Femur (tissue), 1 donor: ENCODE results near the gene ERMP1.
"Not testable (repeated sequence)": the region's sequence is repeated elsewhere in the genome, so short reads cannot be mapped to it uniquely, and the experiment has no call there.

Source experiments
- DNase-seq: peaks from one replicate; pipeline ENCODE4 v3.0.0-alpha.2; 2017

Gene ERMP1

DNA sequence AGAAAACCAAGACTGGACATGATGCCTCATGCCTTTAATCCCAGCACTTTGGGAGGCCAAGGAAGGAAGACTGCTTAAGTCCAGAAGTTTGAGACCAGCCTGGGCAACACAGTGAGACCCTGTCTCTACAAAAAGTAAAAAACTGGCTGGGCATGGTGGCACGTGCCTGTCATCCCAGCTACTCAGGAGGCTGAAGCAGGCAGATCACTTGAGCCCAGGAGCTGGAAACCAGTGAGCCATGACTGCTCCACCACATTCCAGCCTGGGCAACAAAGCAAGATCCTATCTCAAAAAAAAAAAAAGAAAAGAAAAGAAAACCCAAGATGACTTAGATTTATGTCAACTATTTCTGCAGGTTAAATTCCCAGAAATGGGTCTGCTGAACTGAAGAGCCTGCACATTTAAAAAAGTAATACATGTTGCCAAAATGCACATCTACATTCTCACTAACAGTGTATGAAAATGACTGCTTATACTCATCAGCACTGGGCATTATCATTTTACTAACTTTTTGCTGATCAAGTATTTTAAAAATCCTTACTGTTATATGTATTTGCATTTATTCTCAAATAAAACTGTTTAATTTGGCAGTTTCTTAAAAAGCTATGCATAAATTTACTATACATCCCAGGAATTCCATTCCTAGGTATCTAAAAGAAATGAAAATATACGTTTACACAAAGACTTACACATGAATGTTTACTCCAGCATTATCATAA lies 14.3 kb downstream of the ERMP1 start:
- DNase-seq = no peak

DNA sequence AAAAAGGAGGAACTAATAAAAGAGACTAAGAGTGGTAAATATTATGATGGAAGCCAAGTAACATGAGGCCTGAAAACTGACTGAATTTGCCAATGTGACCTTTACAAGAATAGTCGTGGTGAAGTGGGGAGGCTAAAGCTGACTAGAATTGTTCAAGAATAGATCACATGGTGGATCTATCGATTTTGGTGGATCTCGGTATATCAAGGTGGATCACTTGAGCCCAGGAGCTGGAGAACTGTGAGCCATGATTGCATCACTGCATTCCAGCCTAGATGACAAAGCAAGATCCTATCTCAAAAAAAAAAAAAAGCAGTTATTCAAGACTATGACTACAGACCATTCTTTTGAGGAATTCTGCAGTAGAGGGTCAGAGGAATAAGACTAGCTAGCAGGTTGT lies 15.1 kb downstream of the ERMP1 start:
- DNase-seq = no peak

DNA sequence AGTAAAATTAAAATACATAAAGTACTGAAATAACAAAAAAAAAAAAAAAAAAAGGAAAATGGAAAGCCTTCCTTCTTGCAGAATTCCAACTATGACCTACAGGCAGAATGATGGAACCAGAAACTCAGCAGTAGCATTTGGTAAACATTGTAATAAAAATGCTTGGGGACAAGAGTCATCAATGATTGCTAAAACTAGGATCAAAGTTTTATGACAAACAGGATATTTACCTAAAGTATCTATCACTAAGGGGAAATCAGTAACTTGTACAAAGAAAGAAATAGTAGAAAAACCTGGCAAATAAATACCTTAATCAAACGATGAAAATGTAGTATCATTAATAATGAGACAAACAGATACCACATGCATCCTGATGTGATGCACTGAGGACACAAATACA lies 17.5 kb downstream of the ERMP1 start:
- no peak for DNase-seq

DNA sequence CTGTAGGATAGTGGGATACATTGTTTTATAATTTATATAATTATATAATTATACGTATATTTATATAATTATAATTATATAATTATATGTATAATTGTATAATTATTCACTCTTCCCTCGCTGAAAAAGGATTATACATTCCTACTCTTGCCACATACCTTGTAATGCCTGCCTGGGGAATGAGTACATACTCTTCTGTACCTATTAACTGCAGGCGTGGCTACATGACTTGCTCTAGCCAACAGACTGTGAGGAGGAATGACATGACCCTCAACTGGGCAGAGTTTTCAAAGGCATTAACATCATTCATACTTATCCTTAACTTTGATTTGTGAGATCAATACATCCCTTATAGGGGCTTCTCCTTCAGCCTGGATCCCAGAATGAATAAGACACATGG lies 19.1 kb downstream of the ERMP1 start:
- DNase-seq = no peak

DNA sequence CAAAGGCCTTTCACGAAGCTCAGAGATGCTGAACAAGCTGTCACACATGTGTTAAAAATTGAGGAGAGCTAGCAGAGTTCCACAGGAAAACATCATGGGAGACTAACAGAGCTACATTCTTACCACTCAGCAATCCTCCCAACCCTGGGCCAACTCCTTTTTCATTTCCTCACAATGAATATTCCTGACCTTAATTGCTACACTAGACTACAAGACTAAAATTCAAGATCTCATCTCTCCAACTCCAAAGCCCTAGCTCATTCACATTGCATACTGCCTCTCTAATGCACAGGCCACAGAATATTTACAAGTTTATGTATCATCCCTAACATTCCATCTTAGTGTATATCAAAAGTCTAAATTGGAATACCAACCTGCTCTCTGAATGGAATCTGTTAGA lies 21.2 kb downstream of the ERMP1 start:
- no peak for DNase-seq

- no peak for DNase-seq
Measured at GRCh38 chr9:5805478-5805877, 27.4 kb downstream of the ERMP1 start.

- DNase-seq = no peak
Measured at GRCh38 chr9:5801739-5802113, 31.2 kb downstream of the ERMP1 start.

DNA sequence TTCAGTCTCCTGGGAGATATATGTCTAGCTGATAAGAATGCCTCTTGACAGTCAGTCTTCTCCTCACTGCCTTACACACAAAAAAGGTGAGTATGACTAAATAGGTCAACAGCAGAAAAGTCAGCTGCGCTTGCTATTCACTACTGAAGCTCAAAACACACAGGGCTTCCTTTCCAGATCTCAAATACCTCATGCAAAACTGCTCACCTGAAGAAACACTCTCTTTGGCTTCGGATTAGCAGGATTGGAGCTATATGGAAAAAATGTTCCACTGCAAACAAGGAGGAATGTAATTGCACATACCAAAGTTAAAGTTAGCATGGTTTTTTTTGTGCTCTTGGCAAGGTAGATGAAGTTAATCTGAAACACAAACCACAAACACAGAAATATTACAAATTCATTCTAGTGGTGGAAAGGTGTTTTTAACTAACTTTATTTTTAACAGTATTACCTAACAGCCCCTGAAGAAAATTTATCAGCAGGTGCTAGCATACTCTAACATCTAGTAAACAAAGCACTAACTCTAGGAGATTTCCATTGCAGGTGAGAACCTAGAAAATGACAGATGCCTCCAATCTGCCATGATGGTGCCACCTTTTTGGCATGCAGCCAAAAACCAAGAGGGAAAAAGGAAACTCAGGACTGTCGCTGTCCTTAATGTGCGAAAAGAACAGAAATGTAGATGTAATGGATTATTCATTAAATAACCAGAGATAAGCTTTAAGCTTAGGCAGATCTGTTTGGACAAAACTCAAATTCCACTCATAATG lies 31.8 kb downstream of the ERMP1 start:
- no peak for DNase-seq

DNA sequence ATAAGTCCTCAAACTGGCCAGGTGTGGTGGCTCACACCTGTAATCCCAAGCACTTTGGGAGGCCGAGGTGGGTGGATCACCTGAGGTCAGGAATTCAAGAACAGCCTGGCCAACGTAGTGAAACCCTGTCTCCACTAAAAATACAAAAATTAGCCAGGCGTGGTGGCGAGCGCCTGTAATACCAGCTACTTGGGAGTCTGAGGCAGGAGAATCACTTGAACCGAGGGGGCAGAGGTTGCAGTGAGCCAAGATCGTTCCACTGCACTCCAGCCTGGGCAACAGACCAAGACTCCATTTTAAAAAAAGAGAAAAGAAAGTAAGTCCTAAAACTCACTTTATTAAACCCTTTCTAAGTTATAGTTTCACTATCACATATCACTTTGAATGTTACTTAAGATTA lies 32.5 kb downstream of the ERMP1 start:
- DNase-seq = not testable (repeated sequence)

DNA sequence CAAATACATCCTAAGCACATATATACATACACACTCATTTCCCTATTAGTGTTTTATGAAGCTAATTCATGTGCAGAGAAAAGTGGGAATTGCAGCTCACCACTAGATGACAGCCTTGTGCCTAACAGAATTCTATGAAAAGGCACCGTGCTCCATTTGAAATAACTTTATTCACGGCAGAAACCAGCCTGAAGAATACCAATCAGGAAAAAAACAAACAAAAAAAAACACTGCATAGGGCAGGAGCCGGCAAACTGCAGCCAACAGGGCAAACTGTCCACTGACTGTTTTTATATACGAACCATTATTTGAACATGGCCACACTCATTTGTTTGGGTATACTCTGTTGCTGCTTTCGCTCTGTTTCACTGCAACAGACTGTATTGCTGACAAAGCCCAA lies 33.6 kb downstream of the ERMP1 start:
- no peak for DNase-seq

GRCh38 chr9:5798581-5798980 lies 34.3 kb downstream of the ERMP1 start:
- no peak for DNase-seq

DNA sequence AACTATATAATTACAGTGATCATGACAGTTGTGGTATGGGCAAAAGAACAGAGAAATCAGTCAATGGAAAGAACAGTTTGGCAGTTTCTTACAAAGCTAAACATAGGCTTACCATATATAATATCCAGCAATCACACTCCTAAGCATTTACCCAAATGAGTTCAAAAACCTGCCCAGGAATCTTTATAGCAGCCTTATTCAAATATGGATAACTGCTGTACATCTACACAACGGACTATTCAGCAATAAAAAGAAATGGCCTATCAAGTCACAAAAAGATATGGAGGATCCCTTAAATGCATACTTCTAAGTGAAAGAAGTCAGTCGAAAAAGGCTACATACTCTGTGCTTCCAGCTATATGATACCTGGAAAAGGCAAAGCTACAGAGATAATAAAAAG lies 36.6 kb downstream of the ERMP1 start:
- no peak for DNase-seq

DNA sequence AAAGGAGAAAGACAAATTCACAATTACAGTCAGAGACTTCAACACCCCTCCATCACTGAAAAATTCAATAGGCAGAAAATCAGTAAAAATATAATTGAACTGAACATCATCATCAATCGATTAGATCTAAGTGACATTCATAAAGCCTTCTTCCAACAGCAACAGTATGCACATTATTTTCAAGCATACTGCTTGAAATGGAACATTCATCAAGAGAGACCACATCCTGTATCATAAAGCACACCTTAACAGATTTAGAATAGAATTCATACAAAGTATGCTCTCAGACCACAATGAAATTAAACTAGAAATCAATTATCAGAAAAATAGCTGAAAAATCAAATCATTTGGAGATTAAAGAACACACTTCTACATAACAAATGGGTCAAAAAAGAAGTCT lies 39.1 kb downstream of the ERMP1 start:
- no peak for DNase-seq

DNA sequence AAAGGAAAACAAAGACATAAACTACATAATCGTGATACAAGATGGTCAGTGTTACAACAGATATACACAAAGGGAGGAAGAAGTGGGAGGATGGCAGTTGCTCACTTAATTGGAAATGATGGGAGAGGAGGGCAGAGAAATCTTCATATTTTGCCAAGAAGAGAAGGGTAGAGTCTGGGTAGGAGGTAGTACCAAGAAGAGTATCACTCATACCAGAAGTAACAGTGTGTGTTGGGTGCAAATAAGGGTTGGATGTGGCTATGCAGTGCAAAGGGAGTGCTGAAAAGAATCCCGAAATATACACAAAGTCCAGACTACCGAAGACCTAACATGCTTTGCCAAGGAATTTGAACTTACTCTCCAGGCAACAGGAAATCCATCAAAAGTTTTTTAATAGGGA lies 41.0 kb downstream of the ERMP1 start:
- DNase-seq = no peak

GRCh38 chr9:5790923-5791322 lies 42.0 kb downstream of the ERMP1 start:
- DNase-seq = no peak

- no peak for DNase-seq
Measured at GRCh38 chr9:5789489-5789888, 43.4 kb downstream of the ERMP1 start.

GRCh38 chr9:5787759-5788302 lies 45.1 kb downstream of the ERMP1 start:
- DNase-seq = no peak

GRCh38 chr9:5787220-5787619 lies 45.7 kb downstream of the ERMP1 start:
- DNase-seq = no peak

DNA sequence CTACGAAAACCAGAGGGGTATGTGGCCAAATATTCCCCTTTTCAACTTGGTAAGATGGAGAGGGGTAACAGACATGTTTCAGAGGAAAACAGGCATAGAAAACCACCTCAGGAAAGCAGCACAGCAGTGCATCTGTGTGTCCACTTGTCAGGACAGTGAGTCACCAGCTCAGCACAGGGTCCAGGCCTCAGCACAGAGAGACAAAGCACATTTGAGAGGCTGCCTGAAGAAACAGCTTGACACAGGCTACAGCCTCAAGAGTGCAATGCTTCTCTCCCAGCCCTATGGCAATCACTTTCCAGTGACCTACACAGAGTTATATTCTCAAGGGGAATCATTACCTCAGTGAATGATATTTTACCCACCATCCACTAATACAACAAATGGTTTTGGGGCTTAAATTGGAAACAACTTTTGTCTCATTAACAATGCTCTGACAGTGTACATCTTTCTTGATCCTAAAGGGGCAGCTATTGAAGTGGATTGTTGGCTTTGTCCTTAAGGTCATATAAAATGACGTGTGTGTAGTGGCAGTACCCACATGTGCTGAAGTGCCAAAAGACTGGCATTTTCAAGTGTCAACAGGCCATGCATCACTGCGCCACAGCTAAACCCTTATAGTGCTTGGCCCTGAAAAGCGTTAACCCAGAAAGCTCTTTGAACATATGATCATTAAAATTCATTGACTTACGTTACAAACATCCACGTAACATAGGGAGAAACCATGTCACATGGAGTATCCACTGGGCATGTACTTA lies 46.4 kb downstream of the ERMP1 start:
- no peak for DNase-seq

DNA sequence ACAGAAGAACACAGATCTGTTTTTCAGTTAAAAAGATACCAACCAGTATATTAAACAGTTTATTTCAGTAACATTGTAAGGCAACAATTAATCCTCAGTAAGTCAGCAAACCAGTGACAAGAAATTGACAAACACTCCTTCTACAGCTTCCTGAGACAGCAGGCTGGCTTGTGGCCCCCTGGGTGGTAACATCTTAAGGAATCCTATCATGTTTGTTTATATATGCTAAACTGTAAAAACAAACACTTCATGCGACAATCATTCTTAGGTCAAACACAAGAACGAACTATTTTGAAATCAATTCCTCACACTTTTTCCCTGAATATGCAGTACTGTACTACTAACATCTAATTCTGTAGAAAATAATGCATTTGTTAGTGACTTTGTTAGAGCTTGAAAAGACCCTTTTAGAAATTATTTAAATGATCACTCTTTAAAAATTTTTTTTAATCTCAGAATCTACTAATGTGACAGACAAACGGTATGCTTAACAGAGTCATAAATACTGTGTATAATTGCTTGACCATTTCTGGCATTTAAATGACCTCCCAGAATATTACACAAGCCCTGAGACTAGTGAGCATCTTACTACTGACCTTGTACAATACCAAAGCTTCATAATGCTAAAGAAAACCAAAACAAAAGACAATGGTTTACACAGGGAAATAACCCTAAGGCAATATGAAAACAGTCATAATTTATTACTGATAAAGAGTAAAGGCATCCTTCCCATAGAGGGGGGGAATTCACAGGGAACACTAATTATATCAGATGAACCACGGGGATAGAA lies 48.2 kb downstream of the ERMP1 start:
- DNase-seq = no peak

DNA sequence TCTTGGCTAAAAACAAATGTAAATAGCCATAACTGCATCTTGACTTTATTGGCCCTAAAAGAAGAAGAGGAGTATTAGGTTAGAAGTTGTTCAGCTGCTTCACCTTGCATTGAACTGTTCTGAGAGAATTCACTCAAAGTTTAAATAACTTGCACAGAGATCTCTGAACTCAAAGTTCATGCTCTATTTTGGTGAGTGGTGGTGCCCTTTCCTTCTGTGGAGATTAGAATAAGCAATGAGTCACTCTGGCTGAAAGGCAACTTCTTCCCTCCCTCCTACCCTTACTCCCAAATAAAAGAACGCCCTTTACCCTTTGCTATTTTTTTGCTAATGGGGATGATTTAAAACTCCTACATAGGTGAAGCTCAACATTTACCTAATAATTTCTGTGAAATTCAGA lies 48.9 kb downstream of the ERMP1 start:
- no peak for DNase-seq

GRCh38 chr9:5783420-5783819 lies 49.5 kb downstream of the ERMP1 start:
- not testable (repeated sequence) for DNase-seq

DNA sequence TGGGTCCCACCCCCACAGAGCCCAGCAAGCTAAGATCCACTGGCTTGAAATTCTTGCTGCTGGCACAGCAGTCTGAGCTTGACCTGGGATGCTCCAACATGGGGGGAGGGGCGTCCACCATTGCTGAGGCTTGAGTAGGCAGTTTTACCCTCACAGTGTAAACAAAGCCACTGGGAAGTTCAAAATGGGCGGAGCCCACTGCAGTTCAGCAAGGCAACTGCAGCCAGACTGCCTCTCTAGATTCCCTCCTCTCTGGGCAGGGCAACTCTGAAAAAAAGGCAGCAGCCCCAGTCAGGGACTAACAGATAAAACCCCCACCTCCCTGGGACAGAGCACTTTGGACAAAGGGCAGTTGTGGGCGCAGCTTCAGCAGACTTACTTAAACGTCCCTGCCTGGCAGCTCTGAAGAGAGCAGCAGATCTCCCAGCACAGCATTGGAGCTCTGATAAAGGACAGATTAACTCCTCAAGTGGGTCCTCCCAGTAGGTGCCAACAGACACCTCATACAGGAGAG lies 53.2 kb downstream of the ERMP1 start:
- DNase-seq = not testable (repeated sequence)
